Stimulated activated CD4-positive, alpha-beta T cell treated with anti-CD3 and anti-CD28 coated beads, Interleukin-4, amount 100 ng/mL, for 24 hours (primary cell): ENCODE measurements around the gene RMND5A.
"Not testable (repeated sequence)": the region's sequence is repeated elsewhere in the genome, so short reads cannot be mapped to it uniquely, and the experiment has no call there.

ENCODE experiments used
- DNase-seq: peaks from one replicate; pipeline ENCODE4 v3.0.0-alpha.2; 2020

The RMND5A gene

DNA sequence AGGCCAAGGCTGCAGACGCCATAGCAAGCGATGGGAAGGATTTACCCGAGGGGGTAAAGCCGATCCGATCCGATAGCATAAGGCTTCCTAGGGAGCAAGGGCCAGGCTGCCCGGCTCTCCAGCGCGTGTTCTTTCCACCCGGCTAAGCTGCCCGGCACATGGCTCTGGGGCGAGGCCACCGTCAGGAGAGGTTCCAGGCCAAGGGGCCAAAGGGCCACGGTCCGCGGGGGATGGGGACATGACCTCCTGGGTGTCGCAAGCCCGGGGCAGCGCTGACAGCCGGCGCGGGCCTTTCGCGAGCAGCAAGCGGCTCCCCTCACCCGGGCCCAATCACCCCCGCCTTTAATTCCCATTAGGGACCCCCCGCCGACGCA lies 841 bp upstream of the RMND5A start:
- not testable (repeated sequence) for DNase-seq

DNA sequence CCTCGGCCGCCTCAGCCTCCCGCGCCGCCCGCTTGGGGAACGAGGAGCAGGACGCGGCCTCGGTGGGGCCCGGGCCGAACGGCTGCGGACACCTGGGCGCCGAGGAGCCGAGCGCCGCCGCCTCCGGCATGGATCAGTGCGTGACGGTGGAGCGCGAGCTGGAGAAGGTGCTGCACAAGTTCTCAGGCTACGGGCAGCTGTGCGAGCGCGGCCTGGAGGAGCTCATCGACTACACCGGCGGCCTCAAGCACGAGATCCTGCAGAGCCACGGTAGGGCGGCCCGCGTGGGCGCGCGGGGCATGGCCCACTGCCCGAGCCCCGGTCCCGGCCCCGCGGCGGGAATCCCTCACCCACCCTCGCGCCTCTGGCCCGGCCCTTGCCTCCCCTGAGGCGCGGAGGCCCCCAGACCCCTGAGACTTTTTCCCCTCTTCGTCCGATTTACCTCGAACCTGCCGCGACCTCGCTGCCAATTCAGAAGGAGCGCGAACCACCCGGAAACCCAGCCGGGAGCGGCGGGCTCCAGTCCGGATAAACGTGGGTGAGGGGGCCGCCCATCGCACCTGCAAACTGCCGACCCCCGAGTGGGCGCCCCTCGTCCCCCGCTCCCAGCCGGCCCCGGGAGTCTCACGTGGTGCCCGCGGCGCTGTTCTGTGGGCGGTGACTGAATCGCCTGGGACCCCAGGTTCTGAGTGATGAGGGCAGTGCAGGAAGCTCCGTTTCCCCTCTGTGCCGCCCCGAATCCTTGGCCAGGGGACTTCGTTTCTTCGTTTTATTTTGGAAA lies 639 bp downstream of the RMND5A start:
- peak; percentile 61 for DNase-seq

DNA sequence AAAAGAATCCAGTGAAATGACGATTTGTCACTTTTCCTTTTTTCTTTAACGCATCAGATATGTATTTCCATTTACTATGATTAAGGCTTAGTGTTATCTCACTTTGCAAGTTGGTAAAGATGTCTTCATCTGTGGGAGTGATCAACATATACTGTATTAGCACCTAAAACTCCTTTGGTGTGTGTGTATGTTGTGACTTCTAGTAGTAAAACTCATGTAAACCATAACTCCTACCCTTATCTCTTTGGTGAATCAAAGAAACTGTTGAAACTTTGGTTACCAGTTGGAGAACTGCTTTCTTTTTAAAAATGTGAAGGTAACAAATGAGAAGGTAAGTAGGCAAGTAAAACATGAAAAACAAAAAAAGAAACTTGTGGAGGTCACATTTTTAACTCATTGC lies 5.6 kb downstream of the RMND5A start:
- not testable (repeated sequence) for DNase-seq

DNA sequence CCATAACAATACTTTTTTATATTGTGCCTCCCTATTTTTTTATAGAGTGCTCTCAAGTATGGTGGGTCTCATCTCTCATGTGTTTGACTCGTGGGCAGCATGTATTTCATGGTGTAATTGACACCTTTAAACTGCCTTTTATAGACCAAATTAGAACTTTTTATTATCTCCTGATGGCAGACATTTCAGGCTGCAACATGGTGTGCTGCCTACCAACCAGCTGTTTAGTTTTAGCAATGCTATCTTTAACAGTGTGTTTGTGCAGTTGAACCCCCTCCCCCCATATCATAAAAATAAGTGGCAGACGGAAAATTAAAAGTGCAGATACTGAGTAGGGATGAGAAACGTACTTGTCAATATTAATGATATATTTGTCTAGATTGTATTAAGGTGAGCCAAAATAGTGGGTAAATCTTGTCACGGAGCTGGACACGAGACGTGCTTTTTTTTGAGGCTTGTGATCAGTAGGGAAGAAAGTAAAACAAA lies 12.0 kb downstream of the RMND5A start:
- not testable (repeated sequence) for DNase-seq

DNA sequence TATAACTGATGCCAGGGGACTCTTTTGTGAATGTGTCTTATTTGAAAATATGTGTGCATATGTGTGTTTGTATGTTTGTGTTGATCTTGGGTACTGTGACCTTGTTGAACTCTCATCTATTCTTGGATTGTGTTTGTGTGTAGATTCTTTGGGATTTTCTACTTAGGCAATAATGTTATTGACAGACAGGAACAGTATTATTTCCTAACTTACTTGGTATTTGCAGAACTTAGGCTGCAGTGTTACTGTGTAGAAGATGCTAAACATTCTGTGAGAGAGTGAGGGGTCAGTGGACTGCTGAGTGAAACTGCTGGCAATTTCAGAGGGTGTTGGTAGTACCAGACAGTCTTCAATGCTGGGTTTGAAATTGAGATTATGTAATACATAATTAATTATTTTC lies 12.7 kb downstream of the RMND5A start:
- DNase-seq, result not testable (repeated sequence)

DNA sequence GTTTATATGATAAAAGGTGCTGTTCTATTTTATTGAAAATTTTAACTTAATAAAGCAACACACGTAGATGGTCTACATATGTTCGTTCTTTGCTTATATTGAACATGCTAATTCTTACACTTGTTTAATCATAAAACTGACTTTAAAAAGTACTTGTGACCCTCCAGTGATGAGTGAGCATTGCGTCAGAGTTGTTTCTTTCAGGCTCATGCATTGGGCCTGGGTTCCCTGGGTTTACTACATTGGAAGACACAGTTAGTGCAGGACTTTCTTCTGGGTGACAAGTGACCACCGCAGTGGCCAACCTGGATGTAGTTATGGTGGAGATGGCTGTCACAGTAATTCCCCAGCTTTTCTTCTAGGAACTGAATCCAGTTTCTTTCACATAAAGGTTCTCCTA lies 13.4 kb downstream of the RMND5A start:
- DNase-seq, result not testable (repeated sequence)

DNA sequence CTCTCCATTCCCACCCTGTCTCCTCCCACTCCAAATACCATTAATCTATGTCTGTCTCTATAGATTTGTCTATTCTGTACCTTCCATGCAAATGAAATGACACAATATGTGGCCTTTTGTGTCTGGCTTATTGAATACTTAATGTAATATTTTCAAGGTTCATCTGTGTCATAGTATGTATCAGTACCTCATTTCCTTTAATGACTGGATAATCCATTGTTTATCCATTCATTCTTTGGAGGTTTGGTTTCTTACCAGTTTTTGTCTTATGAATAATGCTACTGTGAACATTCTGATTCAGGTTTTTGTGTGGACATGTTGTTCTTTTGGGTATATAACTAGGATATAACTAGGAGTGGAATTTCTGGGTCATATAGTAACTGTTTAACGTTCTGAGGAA lies 14.8 kb downstream of the RMND5A start:
- DNase-seq, result not testable (repeated sequence)

DNA sequence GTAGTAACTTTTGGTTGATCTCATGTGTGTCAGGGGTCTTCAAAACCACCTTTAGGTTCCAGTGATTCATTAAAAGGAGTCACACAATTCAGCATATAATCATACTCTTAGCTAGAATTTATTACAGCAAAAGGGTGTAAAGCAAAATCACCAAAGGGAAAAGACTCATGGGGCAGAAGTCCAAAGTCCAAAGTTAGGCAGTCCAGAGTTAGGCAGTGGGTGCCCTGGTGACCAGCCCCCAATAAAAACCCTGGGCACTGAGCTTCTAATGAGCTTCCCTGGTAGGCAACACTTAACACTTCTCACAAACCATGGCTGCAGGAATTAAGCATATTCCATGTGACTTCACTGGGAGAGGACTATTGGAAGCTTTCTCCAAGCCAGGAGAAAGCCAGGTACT lies 19.4 kb downstream of the RMND5A start:
- not testable (repeated sequence) for DNase-seq

DNA sequence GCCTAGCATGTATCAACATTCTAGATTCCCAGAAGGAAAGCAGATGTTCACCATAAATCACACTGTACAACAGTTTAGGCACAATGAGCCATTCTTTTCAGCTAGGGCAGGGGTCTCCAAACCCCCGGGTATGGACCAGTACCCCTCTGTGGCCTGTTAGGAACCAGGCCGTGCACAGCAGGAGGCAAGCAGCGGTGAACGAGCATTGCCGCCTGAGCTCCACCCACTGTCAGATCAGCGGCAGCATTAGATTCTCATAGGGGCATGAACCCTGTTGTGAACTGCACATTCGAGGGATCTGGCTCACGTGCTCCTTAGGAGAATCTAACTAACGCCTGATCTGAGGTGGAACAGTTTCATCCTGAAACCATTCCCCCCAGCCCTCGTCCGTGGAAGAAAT lies 19.8 kb downstream of the RMND5A start:
- DNase-seq, result not testable (repeated sequence)

DNA sequence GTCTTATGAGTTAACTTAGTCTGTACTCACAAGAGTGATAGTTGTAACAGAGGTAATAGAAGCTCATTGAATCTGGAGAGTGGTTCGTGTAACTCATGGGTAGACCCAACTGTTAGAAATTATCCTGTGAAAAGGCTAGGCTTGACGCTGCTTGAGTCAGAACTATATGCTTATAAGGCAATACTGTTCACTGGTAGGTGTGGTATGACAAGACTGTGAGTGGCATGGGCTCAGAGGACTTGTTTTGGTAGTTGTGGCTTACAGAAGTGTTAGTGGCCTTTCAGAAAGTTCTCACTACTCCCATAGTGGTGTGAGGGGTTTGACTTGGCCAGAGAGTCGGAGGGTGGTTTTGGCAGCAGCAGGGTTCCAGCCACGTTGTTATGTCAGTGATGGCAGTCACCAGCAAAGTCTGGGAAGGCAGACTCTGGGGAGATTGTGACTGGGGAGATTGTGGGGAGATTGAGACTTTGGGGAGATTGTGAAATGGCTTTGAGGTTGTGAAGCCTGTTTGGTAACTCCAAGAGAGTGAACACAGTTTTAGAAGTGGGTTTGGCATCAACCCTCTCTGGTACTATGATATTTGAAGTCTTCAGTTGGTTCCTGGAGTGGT lies 21.9 kb downstream of the RMND5A start:
- not testable (repeated sequence) for DNase-seq

DNA sequence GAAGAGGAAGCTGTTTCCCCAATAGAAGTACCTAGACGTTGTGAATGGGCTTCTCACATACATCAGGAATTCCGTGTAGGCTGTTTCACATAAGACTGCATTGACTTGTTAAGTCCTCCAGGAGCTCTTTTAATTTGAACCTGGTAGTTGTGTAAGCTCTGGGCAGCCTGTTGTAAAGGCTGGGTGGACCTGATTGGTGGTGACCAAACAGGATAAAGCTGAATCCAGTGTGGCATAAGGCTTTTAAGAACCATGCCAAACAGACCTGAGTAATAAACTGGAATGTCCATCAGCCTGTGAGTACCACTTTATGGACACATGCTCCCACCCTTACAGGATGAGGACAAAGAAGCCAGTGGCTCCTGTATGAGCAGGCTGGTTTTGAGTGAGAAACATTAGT lies 24.1 kb downstream of the RMND5A start:
- no peak for DNase-seq

DNA sequence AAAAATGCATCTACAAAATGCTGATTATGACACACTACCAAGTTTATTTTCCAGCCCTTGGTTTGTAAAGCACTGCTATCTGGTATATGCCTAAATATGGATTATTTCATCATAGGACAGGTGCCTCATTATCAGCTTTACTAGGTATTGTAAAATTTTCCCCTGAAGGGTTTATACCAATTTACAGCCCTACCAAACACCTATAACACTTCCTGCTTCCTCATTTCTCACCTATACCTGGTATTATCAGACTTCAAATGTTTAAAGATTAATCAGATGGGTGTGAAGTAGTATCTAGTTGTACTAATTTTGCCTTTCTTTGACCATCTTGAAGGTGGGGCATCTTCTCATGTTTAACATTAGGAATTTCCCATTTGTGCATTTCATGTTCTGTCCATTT lies 26.8 kb downstream of the RMND5A start:
- no peak for DNase-seq

DNA sequence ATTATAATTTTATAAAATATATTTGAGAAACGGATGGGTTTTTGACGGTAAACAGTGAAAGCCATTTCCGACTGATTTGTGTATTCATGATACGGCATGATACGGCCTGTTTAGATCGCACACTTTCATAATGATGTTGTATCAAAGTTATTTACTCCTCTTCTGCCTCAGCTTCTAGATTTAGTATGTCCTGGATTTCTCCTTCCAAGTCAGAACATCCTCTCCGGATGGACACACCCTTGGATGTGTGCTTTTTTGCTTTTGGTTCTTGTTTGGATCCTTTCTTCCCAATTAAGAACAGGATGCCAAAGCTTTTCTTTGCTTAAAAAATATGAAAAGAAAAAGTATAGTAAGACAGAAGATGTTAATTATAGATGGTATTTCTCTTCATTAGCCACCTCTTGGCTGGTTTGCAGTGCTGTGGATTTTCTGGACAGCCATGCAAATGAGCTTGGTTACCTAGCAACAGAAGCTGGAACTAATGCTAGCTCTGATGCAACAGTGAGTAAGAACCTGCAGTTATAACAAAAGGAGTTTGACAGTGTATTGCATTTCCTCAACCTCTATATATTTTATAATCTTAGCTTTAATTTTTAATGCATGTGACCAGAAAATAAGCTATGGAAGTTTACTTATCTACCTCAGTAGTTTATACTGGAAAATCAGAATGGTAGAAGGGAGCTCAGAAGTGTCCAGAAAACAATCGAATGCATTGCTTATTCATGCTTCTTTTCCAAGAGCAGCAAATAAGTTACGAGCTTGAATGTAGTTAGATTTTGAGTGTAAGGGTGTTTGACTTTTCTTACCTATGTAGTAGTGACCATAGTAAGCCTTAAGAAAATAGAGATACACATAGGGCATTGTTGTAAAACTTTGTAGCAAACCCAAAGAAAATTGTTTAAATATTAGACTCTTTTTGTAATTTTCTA lies 27.9 kb downstream of the RMND5A start:
- peak; percentile 7 for DNase-seq

DNA sequence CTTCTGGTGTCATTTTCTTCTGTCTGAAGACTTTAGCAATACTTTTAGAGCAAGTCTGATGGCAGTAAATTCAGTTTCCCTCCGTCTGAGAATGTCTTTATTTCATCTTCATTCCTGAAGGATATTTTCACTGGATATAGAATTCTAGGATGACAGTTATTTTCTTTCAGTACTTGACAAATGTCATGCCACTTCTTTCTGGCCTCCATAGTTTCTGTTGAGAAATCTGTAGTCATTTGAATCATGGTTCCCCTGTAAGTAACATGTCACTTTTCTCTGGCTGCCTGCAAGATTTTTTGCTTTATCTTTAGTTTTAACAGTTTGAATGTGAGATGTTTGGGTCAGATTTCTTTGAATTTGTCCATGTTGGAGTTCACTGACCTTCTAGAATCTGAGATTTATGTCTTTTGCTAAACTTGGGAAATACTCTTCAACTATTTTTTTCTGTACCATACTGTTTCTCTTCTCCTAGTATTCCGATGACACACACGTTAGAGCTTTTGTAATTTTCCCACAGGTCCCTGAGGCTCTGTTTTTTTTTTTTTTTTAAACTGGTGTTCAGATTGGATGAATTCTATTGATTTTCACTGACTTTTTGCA lies 30.2 kb downstream of the RMND5A start:
- DNase-seq, result no peak

DNA sequence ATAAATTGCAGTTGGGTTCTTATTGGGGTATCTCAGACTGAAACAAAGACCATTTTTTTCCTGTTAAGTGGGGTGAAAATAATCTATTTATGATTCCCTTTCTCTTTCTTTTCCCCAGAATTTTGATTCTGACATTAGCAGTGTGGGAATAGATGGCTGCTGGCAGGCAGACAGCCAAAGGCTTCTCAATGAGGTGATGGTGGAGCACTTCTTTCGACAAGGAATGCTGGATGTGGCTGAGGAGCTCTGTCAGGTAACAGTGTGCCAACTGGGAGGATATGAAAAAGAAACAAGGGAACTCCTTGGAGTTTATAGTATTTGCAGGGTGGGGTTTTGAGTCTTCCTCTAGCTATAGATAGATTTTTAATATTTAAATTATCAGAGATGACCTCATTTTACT lies 31.7 kb downstream of the RMND5A start:
- DNase-seq, result no peak

DNA sequence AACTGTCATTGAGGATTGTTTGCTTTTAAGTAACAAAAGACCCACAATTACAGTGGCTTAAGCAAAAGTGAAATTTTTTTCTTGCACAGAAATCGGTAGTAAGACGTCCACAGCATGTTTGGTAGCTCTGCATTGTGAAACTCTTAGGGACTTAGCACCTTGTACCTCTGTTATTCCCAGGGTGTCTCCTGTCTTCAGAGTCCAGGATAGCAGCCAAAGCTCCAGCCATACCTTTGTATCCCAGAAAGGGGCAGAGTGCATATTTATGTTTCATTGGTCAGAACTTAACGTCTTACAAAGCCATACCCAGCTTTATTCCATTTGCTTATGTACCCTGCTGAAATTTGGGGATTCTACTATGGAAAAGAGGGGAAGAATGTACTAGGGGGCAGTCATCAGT lies 32.8 kb downstream of the RMND5A start:
- DNase-seq, result no peak

DNA sequence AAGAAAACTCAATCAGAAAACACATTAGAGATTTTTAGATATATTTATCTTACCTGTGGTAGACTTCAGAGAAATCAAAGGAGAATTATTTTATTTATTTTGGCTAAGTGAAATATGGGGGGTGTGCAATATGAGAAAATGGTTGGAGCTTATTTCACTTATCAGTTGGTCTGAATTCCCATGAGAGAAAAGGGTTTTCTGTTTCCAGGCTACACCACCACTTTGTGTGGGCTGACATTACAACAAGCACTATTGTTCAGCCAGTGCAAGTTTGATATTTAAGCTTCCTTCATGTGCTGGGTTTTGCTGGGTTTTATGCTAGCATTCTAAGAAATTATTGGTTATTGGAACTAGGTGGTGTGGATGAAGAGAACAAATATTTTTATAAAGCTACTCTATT lies 33.5 kb downstream of the RMND5A start:
- DNase-seq, result no peak

DNA sequence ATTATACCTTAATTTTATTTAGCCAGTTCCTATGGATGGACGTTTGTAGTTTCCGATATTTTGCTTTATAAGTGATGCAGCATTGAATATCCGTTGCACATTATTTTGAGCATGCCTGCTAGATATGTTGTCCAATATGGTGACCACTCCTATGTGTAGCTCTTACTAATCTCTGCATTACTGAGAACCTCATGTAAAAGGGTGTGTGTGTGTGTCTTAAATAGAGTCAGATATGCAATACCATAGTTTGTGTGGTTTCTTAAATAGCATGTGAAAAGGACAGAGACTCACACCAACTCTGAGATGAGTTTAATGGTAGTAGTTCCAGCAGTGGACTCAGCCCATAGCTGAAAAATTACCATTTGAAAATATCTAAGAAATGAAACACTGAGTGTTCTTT lies 38.3 kb downstream of the RMND5A start:
- DNase-seq, result no peak

DNA sequence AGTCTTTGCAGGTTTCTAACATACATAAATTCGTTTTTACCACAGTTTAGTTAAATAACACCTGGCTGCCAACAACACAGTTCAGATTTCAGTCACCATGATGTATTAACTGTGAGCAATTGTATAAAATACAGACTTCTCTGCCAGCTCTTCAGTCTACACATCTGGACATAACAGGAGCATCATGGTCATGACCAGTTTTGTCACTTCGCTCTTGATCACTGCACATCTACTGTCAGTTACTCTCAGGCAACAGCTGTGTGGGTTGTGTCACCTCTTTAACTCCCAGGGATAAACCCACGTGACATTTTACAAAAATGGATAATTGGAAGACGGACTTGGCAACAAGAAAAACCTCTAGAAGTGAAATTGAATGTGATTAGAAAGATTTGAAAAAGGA lies 40.3 kb downstream of the RMND5A start:
- no peak for DNase-seq

DNA sequence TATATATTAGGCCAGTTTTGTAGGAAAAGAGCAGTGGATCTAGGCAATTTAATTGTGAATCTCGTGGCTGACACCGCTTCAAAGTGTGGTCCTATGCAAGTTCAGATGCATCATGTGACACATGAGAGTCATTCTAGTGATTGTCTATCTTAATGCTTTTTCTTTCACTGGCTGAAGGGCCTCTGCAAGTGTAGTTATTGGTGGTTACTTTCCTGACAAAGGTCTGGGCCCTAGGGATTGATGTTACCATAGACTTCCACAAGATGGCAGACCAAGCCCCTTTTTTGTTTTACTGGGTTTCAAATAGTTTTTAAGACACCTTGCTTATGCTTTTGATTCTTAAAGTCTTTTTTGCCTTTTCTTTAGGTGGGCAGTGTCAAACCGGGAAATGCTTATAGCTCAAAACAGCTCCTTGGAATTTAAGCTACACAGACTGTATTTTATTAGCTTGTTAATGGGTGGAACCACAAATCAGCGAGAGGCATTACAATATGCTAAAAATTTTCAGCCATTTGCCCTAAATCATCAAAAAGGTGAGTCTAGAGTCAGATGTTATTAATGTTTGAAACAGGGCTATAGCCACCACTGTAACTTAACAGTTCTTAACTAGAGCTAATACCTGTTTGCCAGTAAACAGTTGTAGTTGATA lies 44.7 kb downstream of the RMND5A start:
- peak; percentile 28 for DNase-seq

DNA sequence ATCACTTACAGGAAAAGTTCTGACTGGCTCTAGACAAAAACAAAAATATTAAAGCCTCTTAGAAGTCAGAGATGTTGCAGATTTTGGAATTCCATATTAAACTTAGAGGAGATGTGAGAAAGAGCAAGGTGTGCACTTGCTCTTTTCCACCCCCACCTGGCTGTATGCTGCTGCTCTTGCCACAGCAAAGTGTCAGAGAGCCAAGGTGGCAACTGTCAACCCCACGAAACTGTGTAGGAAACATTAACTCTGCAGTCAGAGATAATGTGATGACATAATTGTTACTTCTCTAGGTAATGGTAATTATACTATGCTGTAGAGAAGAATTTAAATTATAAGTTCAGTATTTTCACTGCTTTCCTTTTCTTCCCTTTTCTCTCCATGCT lies 45.2 kb downstream of the RMND5A start:
- no peak for DNase-seq

DNA sequence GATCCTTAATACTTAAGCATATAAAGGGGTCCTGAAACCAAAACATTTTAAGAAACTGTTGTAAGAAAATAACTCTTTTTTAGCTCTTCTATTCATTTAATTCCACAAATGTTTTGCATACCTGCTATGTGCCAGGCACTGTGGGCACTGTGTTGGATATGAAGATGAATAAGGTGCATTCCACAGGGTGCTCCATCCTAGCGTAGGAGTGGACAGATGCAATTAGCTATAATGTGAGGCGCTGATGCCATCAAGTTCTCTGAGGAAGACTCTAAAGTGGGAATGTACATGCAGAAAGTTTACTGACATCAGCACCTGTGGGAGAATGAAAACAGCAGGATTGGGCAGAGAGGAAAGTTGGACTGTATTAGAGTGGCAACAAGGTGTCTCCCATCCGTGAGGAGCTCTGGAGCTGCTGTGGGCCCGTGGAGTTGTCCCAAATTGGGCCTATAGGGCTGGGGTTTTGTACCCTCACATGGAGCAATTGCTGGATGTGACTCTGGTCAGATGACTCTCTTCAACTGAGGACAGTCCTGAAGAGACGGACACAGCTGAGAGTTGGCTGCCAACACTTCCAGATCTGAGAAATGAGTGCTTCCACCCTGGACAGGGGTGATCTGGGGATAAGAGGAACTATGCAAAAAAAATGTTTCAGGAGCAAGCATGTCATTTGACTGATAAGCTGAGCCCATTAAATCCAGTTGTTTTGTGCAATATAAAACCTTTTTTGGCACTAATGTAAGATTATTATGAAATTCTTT lies 48.3 kb downstream of the RMND5A start:
- DNase-seq, result no peak
